Head of caudate nucleus (tissue), 42 donors: ENCODE data around the gene OSBPL5.

Experiments used
- DNase-seq, 42 donors: peaks; one replicate each; pipeline versions ENCODE4 v3.0.0 to v3.0.0-alpha.2; 2020 to 2021; ENCODE audit warnings: mixed read lengths in 7 of 42
- intact Hi-C: fragments of 100-400 bp; cut with DNase I; formaldehyde crosslinking; loops from one replicate; pipeline ENCODE4 v1.15.0; 2022

OSBPL5 gene

DNA sequence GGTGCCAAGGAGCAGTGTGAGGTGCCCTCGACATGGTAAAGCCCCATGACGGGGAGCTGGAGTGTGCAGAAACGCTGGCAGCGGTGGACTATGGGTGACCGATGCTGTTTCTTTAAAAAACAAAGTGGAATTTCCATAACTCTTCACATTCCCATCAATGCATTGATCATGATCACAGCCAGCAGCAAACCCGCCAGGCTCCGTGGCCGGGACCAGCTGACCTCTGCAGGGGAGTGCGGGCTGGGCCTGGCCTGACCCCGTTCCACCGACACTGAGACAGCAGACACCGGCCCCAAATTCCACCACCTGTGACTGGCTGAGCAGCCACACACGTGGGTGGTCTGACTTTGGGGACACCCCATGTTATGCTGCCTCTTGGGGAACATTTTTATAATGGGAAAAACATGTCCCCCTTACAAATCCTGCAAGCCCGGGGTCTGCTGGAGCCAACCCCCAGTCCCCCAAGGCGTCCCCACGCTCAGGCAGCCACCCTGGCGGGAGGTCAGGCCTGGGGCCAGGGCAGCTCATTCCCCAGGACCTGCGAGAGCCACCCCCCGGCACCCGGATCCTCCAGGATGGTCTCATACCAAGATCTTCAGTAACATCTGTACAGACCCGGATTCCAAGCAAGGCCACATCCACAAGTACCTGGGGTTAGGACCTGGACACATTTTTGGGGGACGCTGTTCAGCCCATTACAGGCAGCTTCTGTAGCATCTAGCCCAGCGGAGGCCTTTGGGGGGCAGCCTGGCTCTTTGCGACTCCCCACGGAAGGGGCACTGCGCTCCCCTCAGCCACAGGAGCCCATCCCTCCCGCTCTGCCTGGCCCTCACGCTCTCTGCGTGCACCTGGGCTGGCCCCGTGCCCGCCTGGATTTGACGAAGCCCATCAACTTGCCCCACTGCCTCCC is 20.6 kb downstream of the OSBPL5 start:
- intact Hi-C loops = no loop called here
- no peak for DNase-seq

DNA sequence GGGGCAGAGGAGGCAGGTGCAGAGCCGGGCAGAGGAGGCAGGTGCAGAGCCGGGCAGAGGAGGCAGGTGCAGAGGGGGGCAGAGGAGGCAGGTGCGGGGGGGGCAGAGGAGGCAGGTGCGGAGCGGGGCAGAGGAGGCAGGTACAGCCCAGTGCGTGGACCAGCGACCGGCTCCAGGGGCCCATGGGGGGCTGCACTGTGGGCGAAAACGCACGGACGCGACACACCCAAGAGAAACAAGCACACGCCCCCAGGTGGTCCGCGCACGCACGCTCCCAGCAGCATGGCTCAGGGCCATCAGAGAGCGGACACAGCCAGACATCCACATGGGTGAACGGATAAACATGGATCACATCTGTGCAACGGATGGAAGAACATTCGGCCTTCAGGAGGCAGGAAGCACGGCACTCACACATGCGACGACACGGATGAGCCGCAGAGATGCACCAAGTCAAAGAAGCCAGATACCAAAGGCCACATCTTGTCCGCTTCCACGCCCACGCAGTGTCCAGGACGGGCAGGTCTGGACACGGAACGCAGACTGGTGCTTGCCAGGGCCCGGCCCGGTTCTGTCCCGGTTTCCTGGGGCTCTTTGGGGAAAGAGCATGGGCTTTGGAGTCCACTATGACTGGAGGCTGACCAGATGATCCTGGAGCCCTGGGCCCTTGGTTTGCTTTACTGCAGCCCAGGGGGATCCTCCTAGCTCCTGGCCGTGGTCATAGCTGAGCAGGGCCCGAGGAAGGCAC is 21.8 kb downstream of the OSBPL5 start:
- no peak for DNase-seq
- intact Hi-C loops = no loop called here

DNA sequence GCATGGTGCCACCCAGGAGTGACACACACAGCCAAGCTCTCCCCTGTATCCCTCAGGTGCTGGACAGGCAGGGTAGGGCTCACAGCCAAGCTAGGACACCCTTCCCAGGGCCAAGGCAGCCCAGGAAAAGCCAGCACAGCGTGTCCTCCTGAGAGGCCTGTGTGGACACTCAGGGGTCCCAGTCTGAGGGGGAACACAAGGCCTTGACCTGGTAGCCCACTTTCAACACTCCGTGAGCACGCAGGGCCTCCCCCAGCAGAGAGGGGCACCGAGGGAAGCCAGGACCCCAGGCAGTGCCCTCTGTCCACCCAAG is 24.9 kb downstream of the OSBPL5 start:
- DNase-seq = no peak
- intact Hi-C loops = no loop called here

DNA sequence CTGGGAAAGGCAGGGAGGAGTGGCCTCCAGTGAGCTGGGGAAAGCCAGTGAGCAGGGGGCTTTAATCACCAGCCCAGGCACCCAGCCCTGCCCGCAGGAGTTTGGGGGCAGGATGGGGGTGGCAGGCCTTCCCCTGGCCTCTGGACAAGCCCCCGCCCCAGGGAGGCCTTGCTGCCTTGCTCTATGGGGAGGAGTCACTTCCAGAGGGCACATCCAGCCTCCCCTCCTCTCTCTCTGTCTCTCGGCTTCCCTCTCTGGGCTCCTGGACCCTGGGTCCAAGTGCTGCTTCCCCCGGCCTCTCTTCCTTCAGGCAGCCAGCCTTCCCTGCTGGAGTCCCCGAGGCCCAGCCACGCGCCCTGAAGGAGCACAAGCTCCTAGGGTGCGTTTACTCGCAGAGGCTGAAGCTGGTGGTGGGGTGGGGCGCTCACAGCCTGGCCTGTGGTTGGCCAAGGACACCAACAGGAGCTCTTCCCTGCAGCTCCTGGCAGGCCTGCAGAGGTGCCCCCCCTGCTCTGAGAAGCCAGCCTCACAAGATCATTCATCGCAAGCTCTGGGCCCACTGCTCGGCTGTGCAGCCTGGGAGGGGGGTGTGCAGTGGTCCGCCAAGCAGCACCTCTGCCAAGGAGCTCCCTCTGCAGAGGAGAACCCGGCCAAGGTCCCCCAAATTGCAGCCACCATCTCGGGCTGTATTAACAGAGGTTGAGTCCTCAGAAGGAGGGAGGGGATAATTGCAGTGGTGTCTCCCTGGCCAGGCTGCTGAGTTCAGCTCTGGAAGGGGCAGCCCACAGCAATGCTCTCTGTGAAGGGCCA is 25.4 kb downstream of the OSBPL5 start:
- no peak for DNase-seq
- intact Hi-C loops = no loop called here

DNA sequence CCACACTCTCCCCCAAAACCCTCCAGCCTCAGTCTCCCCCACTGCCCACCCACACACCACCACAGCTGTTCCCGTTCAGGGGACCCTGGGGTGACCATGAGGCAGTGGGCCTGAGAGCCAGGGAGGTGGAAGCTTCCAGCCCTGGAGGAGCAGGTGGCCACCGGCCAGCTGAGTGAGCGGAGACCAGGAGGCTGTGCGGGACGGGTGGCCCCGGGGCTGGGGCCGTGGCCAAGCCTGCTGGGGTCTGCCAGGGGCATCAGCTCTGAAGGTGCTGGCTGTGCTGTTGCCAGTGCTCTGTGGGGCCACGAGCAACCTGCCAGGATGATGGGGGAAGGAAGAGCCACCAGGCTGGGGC is 26.0 kb downstream of the OSBPL5 start:
- no peak for DNase-seq
- intact Hi-C loops = no loop called here

DNA sequence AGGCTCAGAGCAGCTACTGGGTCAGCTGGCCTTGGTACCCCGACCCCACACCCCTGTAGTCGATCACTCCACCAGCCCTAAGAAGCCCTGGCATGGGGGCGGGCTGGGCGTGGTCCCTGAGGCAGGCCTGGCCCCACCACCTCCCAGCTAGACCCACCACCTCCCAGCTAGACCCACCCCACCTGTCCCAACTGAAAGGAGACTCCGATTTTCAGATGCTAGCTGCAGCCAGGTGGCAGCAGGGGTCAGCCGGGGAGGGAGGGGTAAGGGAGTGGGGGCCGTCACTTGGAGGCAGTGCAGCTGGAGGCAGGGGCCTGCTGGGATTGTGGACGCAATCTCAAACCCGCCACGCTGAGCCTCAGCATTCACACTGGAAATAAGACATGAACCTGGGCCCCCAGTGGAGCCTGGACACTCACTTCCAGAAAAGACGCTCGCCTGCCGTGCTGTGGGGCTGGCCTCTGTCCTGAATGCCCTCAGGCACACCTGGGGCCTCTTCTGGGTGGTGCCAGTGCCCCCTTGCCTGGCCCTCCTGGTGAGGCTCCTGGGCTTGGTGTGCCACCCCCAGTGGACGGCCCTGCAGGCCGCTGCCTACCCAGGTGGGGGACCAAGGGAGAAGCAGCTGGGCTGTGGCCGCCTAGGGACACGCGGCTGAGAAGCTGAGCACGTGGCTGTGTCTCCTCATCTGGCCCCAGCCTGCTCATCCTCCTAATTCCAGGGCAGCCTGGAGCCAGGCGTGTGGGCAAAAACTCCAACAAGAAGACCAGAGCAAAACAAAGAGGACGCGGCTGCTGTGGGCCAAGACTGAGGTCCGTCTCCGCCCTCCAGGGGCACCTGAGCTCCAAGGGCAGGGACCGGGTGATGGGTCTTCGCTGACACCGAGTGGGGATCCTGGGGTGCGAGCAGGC is 26.7 kb downstream of the OSBPL5 start:
- DNase-seq = no peak
- intact Hi-C loops = no loop called here

DNA sequence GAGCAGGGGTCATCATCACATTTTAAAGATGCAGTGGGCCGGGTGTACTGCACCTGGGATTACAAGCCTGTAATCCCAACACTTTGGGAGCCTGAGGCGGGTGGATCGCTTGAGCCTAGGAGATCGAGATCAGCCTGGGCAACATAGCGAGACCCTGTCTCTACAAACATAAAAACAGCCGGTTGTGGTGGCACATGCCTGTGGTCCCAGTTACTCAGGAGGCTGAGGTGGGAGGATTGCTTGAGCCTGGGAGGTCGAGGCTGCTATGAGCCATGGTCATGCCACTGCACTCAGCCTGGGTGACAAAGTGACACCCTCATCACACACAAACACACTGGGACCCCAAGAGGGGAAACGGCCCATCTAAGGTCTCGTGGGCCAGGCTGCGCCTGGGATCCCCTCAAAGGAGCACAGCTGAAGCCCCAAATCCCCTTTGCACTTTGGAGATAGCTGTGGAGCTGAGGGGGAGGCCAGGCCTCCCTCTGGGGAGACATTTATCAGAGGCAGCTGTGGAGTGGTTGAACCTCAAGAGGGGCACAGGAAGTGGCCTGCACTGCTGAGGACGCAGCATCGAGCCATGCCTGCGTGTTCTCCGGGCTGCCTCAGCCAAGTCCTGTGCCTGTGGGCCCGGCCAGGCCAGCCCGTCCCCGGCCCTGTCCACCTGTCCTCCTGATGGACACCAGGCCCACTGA is 27.5 kb downstream of the OSBPL5 start:
- no peak for DNase-seq
- intact Hi-C loops = no loop called here

DNA sequence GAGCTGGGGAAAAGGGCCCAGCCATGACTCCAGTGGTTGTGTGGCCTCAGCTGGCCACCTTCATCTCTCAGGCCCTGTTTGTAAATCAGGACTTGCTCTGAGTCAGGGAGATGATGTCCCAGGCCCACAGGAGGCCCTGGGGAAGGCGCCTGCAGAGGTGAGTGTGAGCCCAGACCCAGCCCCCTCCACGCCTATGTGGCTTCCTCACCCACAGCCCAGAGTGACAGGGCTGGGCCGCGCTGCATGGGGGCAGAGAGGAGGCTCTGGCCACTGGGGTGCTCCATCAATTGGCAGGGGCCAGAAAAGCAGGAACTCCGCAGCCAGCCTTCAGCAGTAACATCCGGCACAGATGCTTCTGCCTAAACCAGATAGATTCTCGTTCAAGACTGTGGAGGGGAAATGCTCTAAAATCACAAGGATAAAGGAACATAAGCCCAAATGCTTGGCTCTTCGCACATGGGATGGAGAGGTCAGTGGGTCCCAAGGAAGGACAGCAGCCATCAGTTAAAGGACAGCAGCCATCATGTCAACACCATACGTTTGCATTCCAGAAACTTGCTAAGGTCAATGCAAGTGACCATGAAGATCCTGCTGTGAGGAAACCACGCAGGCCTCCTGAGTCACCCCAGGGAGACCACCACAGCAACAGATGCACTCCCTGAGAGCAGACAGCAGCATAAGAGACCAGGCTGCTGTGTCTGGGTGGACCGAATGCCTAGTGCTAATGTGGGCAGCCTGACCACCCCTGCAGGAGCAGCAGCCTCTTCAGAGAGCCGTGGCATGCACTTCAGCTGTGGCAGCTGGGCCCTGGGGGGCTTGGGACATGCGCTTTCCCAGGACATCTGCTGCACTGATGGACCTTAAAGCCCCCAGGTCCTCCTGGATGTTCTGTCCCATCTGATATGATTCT is 28.3 kb downstream of the OSBPL5 start:
- DNase-seq = peak in 3 of 42 donors; percentile 2 to 19 (median 5)
- intact Hi-C loops = no loop called here

DNA sequence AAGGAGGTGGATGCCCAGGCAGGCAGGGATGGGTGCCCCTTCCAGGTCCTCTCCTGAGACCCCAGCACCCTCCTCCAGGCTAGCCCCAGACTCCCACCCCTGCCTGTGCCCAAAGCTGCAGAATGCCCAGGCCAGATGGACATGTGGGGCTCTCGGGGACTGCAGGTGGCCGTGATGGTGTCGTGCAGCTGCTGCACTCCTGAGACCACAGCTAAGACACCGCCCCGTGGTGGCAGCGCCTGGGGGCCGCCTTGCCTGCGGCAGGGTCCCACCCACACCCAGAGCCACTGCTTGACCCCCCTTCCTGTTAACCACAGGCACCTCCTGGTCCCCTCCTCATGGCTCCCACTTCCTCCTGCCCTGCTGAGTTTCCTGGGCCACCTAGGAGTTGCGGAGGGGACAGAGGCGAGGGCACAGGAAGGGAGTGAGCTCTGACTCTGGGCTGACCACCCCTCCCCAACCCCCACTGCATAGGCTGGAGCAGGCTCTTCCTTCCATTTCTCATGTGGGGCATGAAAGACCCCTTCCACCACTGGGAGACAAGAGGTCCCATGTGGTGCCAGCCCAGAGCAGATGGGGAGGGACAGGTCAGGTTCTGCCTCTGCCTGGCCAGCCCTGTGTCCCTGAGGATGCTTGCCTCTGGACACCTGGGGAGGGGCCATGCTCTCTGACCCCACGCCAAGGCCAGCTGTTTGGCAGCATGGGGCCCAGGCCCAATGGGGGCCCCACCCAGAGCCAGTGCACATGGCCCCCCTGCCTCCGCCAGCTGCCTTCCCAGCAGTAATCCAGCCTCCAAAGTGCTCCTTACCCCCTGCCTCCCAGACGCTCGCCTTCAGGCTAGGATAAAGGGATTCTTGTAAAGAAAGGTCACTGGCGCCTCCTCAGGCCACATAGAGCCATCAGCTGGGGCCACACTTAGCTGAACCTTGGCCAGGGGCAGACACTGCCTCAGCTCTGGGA is 29.3 kb downstream of the OSBPL5 start:
- intact Hi-C loops = no loop called here
- peak in 3 of 42 donors; percentile 5 to 28 (median 13) for DNase-seq

DNA sequence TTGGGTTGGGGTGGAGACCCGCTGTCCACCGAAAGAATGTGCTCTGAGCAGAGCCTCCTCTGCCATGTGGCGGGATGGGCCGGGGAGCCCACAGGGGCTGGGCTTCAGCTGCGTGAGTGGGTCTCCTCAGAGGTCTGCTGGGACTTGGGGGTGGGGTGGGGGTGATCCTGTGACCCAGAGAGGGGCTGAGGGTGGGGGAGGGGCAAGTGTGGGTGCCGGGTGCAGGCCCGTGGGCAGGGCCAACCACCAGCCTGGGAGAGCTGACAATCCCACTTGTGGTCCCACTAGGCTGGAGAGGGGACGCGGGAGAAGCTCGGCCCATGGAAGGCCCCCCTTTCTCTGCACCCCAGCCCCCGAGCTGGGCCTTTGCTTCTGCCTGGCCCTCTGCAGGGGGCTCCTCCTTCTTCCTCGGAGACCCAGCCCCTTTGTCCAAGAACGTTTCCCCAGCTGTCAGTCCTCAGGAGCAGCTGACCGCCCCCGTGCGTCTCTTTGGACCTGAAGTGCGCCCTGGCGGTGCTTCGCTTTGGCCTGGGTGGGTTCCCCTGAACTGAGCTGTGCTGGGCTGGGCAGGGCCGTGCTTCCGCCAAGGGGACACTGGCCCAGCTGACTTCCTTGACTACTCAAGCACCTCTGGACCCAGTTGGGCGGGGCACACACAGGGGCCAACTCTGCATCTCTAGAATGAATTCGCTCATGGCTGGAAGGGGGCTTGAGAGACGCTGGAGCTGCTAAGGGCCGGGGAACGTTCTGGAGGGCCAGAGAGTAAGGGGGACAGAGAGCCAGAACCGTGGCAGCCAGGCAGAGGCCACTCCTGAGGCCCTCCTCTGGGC is 30.2 kb downstream of the OSBPL5 start:
- intact Hi-C loops = no loop called here
- peak in 3 of 42 donors; percentile 1 to 18 (median 4) for DNase-seq

DNA sequence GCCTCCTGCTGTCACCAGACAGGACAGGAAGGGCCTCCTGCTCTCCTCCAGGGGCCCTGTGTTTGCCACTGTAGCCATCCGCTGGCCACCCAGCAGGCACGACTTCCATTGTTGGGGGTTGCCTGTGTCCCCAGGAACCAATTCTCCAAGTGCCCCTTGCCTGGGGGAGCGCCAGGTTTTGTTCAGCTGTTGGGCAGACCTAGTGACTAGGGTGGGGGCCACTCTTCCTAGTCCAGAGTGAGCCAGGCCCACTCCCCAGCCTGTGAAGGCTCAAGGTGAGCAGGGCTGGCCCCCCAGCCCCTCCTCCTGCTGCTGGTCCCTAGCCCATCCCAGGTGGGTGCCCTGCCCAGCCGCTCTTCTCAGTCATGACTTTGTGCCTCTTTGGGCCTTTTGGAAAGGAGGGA is 30.9 kb downstream of the OSBPL5 start:
- intact Hi-C loops = no loop called here
- DNase-seq = peak in 1 of 42 donors; percentile 5

DNA sequence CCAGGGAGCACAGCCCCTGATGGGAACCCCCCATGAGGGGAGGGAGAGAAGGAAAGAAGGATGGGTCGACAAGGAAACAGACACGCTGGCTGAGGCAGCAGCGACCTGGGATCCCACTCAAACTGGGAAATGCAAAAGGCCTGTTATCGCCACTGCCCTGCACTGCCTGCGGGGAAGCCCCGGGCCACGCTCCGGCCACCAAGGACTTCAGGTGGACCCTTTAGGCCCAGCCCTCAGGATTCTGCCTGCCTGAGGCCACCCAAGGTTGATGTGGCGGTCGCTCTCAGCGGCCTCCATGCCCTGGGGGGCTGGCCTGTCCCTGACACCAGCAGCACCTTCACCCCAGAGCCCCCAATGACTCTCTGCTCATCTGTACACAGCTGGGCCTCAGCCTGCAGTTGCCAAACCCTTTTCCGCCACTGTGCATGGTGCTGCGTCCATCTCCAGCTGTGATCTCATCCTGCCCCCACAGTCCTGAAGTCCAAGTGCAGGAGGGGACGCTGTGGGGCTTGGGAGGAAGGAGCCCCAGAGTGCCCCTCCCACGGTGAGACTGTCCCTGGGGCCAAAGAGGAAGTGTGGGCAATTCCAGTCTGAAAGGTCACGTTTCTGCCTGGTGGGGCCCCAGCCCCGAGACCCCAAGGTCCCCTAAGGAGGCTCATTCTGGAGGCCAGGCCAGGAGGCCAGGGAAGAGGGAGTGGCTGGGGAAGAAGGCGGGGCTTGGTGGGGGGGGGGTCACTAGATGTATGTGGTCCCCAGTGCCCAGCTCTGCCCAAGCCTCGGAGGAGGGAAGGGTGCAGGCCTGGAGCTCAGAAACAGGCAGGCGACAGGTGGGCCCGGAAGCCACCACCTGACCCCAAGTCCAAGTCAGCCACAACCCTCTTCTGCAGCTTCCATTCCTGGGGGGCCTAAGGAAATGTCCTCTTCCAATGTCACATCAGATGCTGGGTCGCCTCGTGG is 31.6 kb downstream of the OSBPL5 start:
- DNase-seq = peak in 1 of 42 donors; percentile 2
- intact Hi-C loops = no loop called here

DNA sequence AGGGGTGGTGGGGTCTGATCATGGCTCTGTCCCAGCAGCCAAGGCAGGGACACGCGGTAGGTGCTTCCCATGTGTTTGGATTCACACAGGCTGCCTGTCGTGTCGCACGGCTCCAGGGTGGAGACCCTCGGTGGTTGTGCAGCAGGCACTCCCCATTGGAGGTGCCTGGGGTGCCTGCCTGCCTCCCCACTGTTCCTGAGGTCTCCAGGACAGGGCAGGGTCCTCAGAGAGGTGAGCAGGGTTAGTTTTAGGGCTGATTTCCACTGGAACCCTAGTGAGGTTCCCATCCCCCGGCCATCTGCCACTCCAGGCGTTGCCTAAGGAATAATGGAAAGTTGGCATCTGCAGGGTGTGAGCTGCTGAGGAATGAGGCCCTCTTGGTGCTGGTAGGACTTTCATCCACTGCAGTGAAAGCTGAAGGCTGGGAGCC is 32.3 kb downstream of the OSBPL5 start:
- DNase-seq = peak in 3 of 42 donors; percentile 2 to 23 (median 4)
- intact Hi-C loops = no loop called here

DNA sequence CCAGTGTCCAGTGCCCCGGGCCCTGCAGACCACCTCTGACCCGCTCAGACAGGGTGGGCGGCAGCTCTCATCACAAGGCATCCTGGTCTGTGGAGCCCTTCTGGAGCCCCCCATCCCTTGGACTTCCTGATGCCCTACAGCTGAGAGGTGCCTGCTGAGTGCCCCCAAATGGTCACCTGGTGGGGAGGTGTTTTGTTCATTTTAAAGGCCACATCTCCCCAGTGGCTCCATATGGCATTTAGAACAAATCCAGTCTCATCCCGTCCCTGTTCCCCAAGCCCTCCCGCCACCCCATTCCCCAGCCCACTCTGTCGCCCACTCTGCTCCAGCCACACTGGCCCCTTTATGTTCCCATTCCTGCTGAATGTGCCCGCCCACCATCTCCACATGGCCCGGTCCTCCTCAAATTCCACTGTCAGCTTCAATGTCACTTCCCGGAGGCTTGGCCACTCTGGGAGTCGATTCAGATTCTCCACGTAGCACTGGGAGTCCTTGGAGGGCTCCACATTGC is 32.8 kb downstream of the OSBPL5 start:
- peak in 1 of 42 donors; percentile 26 for DNase-seq
- intact Hi-C loops = no loop called here
